HepG2 (cell line): ENCODE data around the gene BAHD1. TPM values are rescaled to one million over a fixed set of nuclear protein-coding genes. Genes with fewer than 3 reads are reported as not detected.

ENCODE experiments used
- ATAC-seq: fragments of 200-7000 bp; cut with Tn5 transposase; 3 replicates; pipeline ENCODE4 v1.9.1; 2020; ENCODE audit warnings: mild to moderate bottlenecking, moderate library complexity
- BruUV-seq: library from RNA; stranded (reverse); fragments of 400-500 nt; replicated peaks from 2 replicates; lab custom pipeline; 2021; lab: Mats Ljungman, UMichigan
- CTCF ChIA-PET: fragments of 300-600 bp; formaldehyde crosslinking; extraction: SDS; loops from one replicate; lab custom pipeline; 2021; ENCODE audit warnings: low total read pairs, inconsistent platforms, low intra/inter-chr PET ratio; lab: Yijun Ruan, JAX
- POLR2A ChIA-PET: fragments of 350-600 bp; sonication (Branson Sonifier 250); formaldehyde crosslinking; loops from one replicate; lab custom pipeline; 2020; ENCODE audit warnings: antibody characterized with exemption, inconsistent platforms; lab: Yijun Ruan, JAX
- DNase-seq: peaks from one replicate; pipeline ENCODE4 v3.0.0-alpha.2; 2015; ENCODE audit warnings: low spot score
- FAIRE-seq: peaks from 3 replicates; lab custom pipeline; 2011; peaks lifted over from hg19 to GRCh38; lab: Jason Lieb, UNC
- H2AFZ ChIP-seq: one replicate; pipeline ENCODE4 v1.6.1; 2011; ENCODE audit warnings: low read length, inconsistent platforms
- H3K27ac ChIP-seq: fragments of 300-600 bp; 3 replicates; pipeline ENCODE4 v1.8.0; 2011; ENCODE audit warnings: mixed run types, mild to moderate bottlenecking, mixed read lengths, low read length, inconsistent platforms; ENCODE audit not compliant: insufficient read depth; ENCODE audit errors: extremely low read length
- H3K27me3 ChIP-seq, 2 experiments: fragments of 200-600 bp in 1 of 2; 2 replicates in 1 of 2; 3 replicates in 1 of 2; pipeline versions ENCODE4 v1.6.0 to v1.8.0; 2011; ENCODE audit warnings: low read length in 2 of 2, mild to moderate bottlenecking in 2 of 2, moderate library complexity in 2 of 2, inconsistent platforms in 1 of 2; ENCODE audit not compliant: insufficient read depth in 2 of 2, control insufficient read depth in 1 of 2
- H3K36me3 ChIP-seq, 2 experiments: fragments of 200-600 bp in 1 of 2; replicated peaks in 1 of 2; 2 replicates in 1 of 2; 3 replicates in 1 of 2; pipeline versions ENCODE4 v1.5.1 to v1.8.0; 2011; ENCODE audit warnings: low read length in 2 of 2, inconsistent platforms in 1 of 2; ENCODE audit not compliant: insufficient read depth in 2 of 2, control insufficient read depth in 1 of 2
- H3K4me1 ChIP-seq: 2 replicates; pipeline ENCODE4 v1.5.1; 2012; ENCODE audit warnings: low read length, inconsistent platforms; ENCODE audit not compliant: insufficient read depth
- H3K4me2 ChIP-seq: 2 replicates; pipeline ENCODE4 v1.6.0; 2011; ENCODE audit warnings: low read depth, low read length, inconsistent platforms
- H3K4me3 ChIP-seq, 3 experiments: fragments of 200-600 bp in 1 of 3; sonication (generic), shearing (Covaris generic) in 1 of 3; replicated peaks in 1 of 3; 2 replicates each; pipeline ENCODE4 v1.5.1; 2011 to 2016; ENCODE audit warnings: low read length in 3 of 3, inconsistent platforms in 2 of 3, low read depth in 2 of 3, mild to moderate bottlenecking in 2 of 3, control low read depth in 1 of 3, mixed read lengths in 1 of 3; ENCODE audit not compliant: insufficient read depth in 1 of 3
- H3K79me2 ChIP-seq: one replicate; pipeline ENCODE4 v1.6.1; 2011; ENCODE audit warnings: low read length, inconsistent platforms; ENCODE audit not compliant: insufficient read depth
- H3K9ac ChIP-seq: 2 replicates; pipeline ENCODE4 v1.6.0; 2011; ENCODE audit warnings: mild to moderate bottlenecking, low read depth, low read length, inconsistent platforms; ENCODE audit not compliant: insufficient read depth
- H3K9me3 ChIP-seq: 2 replicates; pipeline ENCODE4 v1.5.1; 2012; ENCODE audit warnings: mild to moderate bottlenecking, low read length
- H4K20me1 ChIP-seq: 2 replicates; pipeline ENCODE4 v1.6.0; 2011; ENCODE audit warnings: inconsistent platforms, mild to moderate bottlenecking, low read length, moderate library complexity; ENCODE audit not compliant: insufficient read depth
- GZF1 ChIP-seq: sonication (generic); formaldehyde crosslinking; IDR thresholded peaks from 2 replicates; pipeline ENCODE4 v1.5.1; 2020; ENCODE audit warnings: mild to moderate bottlenecking, missing genetic modification reagents
- MATR3 ChIP-seq: sonication (generic); formaldehyde crosslinking; IDR thresholded peaks from 2 replicates; pipeline ENCODE4 v1.4.0; 2020; ENCODE audit warnings: missing genetic modification reagents
- MLX ChIP-seq: IDR thresholded peaks from 2 replicates; pipeline ENCODE4 v1.6.1; 2016
- SP1 ChIP-seq, 2 experiments: fragments of 450-650 bp in 1 of 2; sonication (generic) in 1 of 2; formaldehyde crosslinking in 1 of 2; IDR thresholded peaks; 2 replicates each; pipeline versions ENCODE4 v1.4.0 to v1.6.1; 2016 to 2020; ENCODE audit warnings: missing genetic modification reagents in 1 of 2
- ZBTB7B ChIP-seq: sonication (generic); formaldehyde crosslinking; IDR thresholded peaks from 2 replicates; pipeline ENCODE4 v1.4.0; 2020; ENCODE audit warnings: missing genetic modification reagents
- ZNF20 ChIP-seq: sonication (generic); formaldehyde crosslinking; IDR thresholded peaks from 2 replicates; pipeline ENCODE4 v1.4.0; 2020; ENCODE audit warnings: mild to moderate bottlenecking, moderate library complexity, missing genetic modification reagents
- ZSCAN25 ChIP-seq: sonication (generic); formaldehyde crosslinking; IDR thresholded peaks from 2 replicates; pipeline ENCODE4 v1.8.0; 2022; ENCODE audit warnings: mild to moderate bottlenecking, missing genetic modification reagents
- WGBS: methylation state at CpG from one replicate; pipeline ENCODE4 v1.1.6; 2017; ENCODE audit warnings: low lambda C conversion rate; 5-methylcytosine and 5-hydroxymethylcytosine counted together
- in situ Hi-C: cut with HindIII; loops from 2 replicates; pipeline ENCODE4 v1.10.0; 2017; ENCODE audit warnings: low pct_unique_long_range_greater_than_20kb; ENCODE audit not compliant: extremely low pct_ligation_motif_present
- intact Hi-C: fragments of 100-400 bp; cut with micrococcal nuclease; formaldehyde crosslinking; loops from one replicate; pipeline ENCODE4 v1.10.0; 2022; ENCODE audit not compliant: unreplicated experiment
- polyA plus RNA-seq, 8 experiments: library from polyadenylated mRNA; depleted of rRNA in 3 of 8; stranded (reverse) in 7 of 8; unstranded in 1 of 8; fragments of >200 nt; fragmentation: Illumina TruSeq in 4 of 8; extraction: Trizol in 4 of 8; gene quantifications; 2 replicates each; pipeline versions ENCODE4 v1.2.1 to v1.2.3, GENCODE V29; 2011 to 2016; ENCODE audit warnings: low read depth in 4 of 8, missing spikeins in 1 of 8, mixed read lengths in 1 of 8; ENCODE audit not compliant: insufficient read depth in 1 of 8
- total RNA-seq, 5 experiments: library from RNA; depleted of rRNA; stranded (reverse); fragments of >200 nt; fragmentation: Illumina TruSeq; extraction: Trizol; gene quantifications; 2 replicates each; pipeline ENCODE4 v1.2.3, GENCODE V29; 2016; ENCODE audit warnings: low read depth in 1 of 5

Gene BAHD1
- total and polyA plus RNA-seq, 2 of the 13 experiments (the other 11 are each of a cell fraction or from before 2014, with no cell fraction given) = 3.3 to 8.7 TPM

DNA sequence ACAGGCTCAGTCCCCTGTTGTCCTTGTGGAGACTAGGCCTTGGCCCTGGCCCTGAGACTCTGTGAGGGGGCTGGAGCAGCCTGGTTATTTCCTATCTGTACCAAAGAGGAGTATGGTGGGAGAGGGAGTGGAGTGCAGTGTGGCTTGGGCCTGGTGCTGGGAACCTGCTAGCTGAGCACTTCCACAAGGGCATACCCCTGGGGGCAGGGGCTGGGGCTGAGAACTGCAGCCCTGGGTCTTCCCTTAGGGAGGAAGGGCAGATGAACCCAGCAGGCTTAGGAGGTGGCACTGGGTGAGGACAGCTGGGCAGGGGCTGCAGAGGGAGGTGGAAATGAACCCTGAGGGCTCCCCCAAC is 26.5 kb downstream of the BAHD1 start:
- DNase-seq (no peak), FAIRE-seq (no peak), ATAC-seq (no peak)
- no peaks in the 10 kb centered on the region for H4K20me1 ChIP-seq
- no TSS peak for BruUV-seq
- H2AFZ ChIP-seq = no peak overlapping the region
- H3K4me3 ChIP-seq = no peak overlapping the region
- TF ChIP-seq MLX (CRISPR knock-in tag) = no peak
- TF ChIP-seq MATR3 (CRISPR knock-in tag) = no peak
- no peak for TF ChIP-seq ZBTB7B (CRISPR knock-in tag)
- no peak for TF ChIP-seq SP1 (IDR thresholded peaks at IDR 0.05)
- no peak for TF ChIP-seq SP1 (CRISPR knock-in tag; IDR thresholded peaks at IDR 0.05)
- TF ChIP-seq, all 625 proteins: peak for 0
- CTCF ChIA-PET = no interaction called here
- Histone ChIP-seq H3K4me1 (peaks cover 17% of the 10 kb centered on the region), H3K36me3 (peaks cover 13 to 27% of the 10 kb centered on the region in 2 experiments; a peak in 4 of 5 replicates), H3K79me2 (no peaks in the 10 kb centered on the region), H3K9me3 (no peaks in the 10 kb centered on the region), H3K9ac (no peak overlapping the region), H3K27me3 (no peaks in the 10 kb centered on the region; a peak in 1 of 5 replicates), H3K27ac (no peak overlapping the region), H3K4me2 (no peak overlapping the region)
- POLR2A ChIA-PET = no interaction called here
- in situ Hi-C loops = no loop called here
- intact Hi-C loops = no loop called here

- Histone ChIP-seq H3K27me3 (no peaks in the 10 kb centered on the region; a peak in 1 of 5 replicates), H3K79me2 (no peaks in the 10 kb centered on the region), H2AFZ (no peak overlapping the region), H3K36me3 (peaks cover 9 to 18% of the 10 kb centered on the region in 2 experiments; a peak in 4 of 5 replicates), H3K27ac (no peak overlapping the region), H3K4me1 (peaks cover 19% of the 10 kb centered on the region), H3K9me3 (no peaks in the 10 kb centered on the region), H4K20me1 (no peaks in the 10 kb centered on the region), H3K4me2 (no peak overlapping the region), H3K4me3 (no peak overlapping the region), H3K9ac (no peak overlapping the region)
- ChIA-PET POLR2A (no interaction called here), CTCF (no interaction called here)
- in situ Hi-C loops (no loop called here), intact Hi-C loops (no loop called here)
- no TSS peak for BruUV-seq
- FAIRE-seq (no peak), ATAC-seq (no peak), DNase-seq (no peak)
- TF ChIP-seq ZNF20 (CRISPR knock-in tag) (no peak), GZF1 (CRISPR knock-in tag) (no peak), ZSCAN25 (CRISPR knock-in tag) (no peak)
- 92% methylated on average over 1 of the region's 4 CpGs for WGBS
Measured at GRCh38 chr15:40468898-40469331, 28.2 kb downstream of the BAHD1 start.
